WERI-Rb-1 (cell line): ENCODE measurements around the gene NXPE2.
"Not testable (repeated sequence)": the region's sequence is repeated elsewhere in the genome, so short reads cannot be mapped to it uniquely, and the experiment has no call there.

Source experiments
- DNase-seq: peaks from one replicate; pipeline ENCODE4 v3.0.0-alpha.2; 2020
- H3K27ac ChIP-seq: fragments of 250-450 bp; sonication (Bioruptor Pico); 2 replicates; pipeline ENCODE4 v1.5.1; 2020; ENCODE audit warnings: mild to moderate bottlenecking, moderate library complexity
- H3K27me3 ChIP-seq: fragments of 250-450 bp; sonication (Bioruptor Pico); 2 replicates; pipeline ENCODE4 v1.5.1; 2021; ENCODE audit warnings: mild to moderate bottlenecking, low read depth, moderate library complexity; ENCODE audit not compliant: insufficient read depth, severe bottlenecking
- H3K36me3 ChIP-seq: fragments of 250-450 bp; sonication (Bioruptor Pico); 2 replicates; pipeline ENCODE4 v1.5.1; 2020; ENCODE audit warnings: mild to moderate bottlenecking, moderate library complexity
- H3K4me3 ChIP-seq: 2 replicates; pipeline ENCODE4 v1.5.1; 2011; ENCODE audit warnings: low read depth, mild to moderate bottlenecking, control low read depth, low read length
- H3K9me3 ChIP-seq: fragments of 250-450 bp; sonication (Bioruptor Pico); 2 replicates; pipeline ENCODE4 v1.5.1; 2021; ENCODE audit warnings: mild to moderate bottlenecking, moderate library complexity; ENCODE audit not compliant: severe bottlenecking
- CTCF ChIP-seq: IDR thresholded peaks from 2 replicates; pipeline ENCODE4 v1.5.1; 2011; ENCODE audit warnings: low read depth, mild to moderate bottlenecking, control low read depth, inconsistent platforms, low read length

The NXPE2 gene

GRCh38 chr11:114678125-114679036, at the start of gene NXPE2:
TSS of gene NXPE2 (plus strand) at chr11:114678527. CDS start at chr11:114678576, 49 bp downstream.
- Histone ChIP-seq H3K4me3 (no peak within 1 kb of the TSS), H3K9me3 (peaks cover 6% of the 10 kb centered on the region), H3K27me3 (no peaks in the 10 kb centered on the region), H3K27ac (no peak within 1 kb of the TSS), H3K36me3 (no peaks in the 10 kb centered on the region)
- no peak for DNase-seq
- no peak for TF ChIP-seq CTCF

- H3K27me3 ChIP-seq, H3K4me3 ChIP-seq, H3K36me3 ChIP-seq, H3K27ac ChIP-seq, DNase-seq, H3K9me3 ChIP-seq: not testable (repeated sequence)
Measured at GRCh38 chr11:114631445-114631965, 46.8 kb upstream of the NXPE2 start.

GRCh38 chr11:114639440-114639839, 38.9 kb upstream of the NXPE2 start:
- H3K27me3 ChIP-seq, H3K4me3 ChIP-seq, H3K36me3 ChIP-seq, H3K9me3 ChIP-seq, DNase-seq, H3K27ac ChIP-seq: not testable (repeated sequence)

- Histone ChIP-seq H3K27me3 (no peaks in the 10 kb centered on the region), H3K36me3 (no peaks in the 10 kb centered on the region), H3K9me3 (peaks cover 6% of the 10 kb centered on the region), H3K4me3 (no peak overlapping the region), H3K27ac (no peak overlapping the region)
- TF ChIP-seq CTCF, result no peak
- no peak for DNase-seq
Measured at GRCh38 chr11:114650661-114651060, 27.7 kb upstream of the NXPE2 start.

- Histone ChIP-seq H3K4me3 (no peak overlapping the region), H3K9me3 (peaks cover 6% of the 10 kb centered on the region)
- TF ChIP-seq CTCF, result no peak
Measured at GRCh38 chr11:114651145-114651718, 27.1 kb upstream of the NXPE2 start.

GRCh38 chr11:114653148-114653547, 25.2 kb upstream of the NXPE2 start:
- H3K27ac ChIP-seq, result no peak overlapping the region
- H3K36me3 ChIP-seq, result no peaks in the 10 kb centered on the region
- H3K9me3 ChIP-seq, result peaks cover 6% of the 10 kb centered on the region
- no peak for TF ChIP-seq CTCF
- no peak overlapping the region for H3K4me3 ChIP-seq
- DNase-seq, result no peak
- no peaks in the 10 kb centered on the region for H3K27me3 ChIP-seq

More at GRCh38 chr11:114651145-114651718, 27.1 kb upstream of the NXPE2 start:
- Histone ChIP-seq H3K27ac (no peak overlapping the region), H3K27me3 (no peaks in the 10 kb centered on the region), H3K36me3 (no peaks in the 10 kb centered on the region)
- no peak for DNase-seq
